HG03066 (cell line): Measurements from ENCODE around the gene FOSB.

Source experiments
- ATAC-seq: cut with Tn5 transposase; IDR thresholded peaks from one replicate; pipeline ENCODE4 v1.9.1; 2021; ENCODE audit warnings: low read depth; ENCODE audit not compliant: unreplicated experiment

Gene FOSB

DNA sequence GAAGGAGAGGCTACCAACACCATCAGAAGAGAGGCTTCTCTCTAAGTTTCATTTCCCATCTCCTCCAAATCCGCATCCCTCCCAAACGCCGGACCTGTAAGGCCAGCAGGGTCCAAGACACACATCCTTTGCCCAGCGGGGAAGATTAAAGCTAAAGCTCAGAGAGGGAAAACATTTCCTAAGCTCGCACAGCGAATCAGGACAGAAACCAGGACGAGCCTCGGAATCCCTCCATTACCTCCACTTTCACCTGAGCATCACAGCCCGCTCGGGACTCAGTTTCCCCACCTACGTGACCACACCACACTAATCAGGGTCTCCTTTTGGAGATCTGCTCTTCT lies 711 bp upstream of the FOSB start:
- ATAC-seq: no peak

DNA sequence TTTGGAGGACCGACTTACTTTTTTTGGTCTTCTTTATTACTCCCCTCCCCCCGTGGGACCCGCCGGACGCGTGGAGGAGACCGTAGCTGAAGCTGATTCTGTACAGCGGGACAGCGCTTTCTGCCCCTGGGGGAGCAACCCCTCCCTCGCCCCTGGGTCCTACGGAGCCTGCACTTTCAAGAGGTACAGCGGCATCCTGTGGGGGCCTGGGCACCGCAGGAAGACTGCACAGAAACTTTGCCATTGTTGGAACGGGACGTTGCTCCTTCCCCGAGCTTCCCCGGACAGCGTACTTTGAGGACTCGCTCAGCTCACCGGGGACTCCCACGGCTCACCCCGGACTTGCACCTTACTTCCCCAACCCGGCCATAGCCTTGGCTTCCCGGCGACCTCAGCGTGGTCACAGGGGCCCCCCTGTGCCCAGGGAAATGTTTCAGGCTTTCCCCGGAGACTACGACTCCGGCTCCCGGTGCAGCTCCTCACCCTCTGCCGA lies 409 bp downstream of the FOSB start:
- ATAC-seq: no peak

DNA sequence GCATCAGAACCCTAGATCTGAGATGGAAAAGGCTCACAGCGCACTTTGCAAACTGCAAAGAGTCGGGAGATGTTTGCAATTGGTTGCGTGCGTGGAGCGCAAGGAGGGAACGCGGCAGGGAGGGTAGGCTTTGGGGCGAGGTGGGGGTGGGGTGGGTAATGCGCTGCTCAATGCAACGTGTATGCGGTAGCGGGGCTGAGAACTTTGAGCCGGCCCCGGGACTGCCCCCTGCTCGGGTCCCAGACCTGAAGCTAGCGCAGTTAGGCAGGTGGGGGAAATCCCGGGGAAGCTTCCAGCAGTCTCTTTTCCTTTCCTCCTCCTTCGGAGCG lies 971 bp downstream of the FOSB start:
- ATAC-seq: peak; percentile 16

DNA sequence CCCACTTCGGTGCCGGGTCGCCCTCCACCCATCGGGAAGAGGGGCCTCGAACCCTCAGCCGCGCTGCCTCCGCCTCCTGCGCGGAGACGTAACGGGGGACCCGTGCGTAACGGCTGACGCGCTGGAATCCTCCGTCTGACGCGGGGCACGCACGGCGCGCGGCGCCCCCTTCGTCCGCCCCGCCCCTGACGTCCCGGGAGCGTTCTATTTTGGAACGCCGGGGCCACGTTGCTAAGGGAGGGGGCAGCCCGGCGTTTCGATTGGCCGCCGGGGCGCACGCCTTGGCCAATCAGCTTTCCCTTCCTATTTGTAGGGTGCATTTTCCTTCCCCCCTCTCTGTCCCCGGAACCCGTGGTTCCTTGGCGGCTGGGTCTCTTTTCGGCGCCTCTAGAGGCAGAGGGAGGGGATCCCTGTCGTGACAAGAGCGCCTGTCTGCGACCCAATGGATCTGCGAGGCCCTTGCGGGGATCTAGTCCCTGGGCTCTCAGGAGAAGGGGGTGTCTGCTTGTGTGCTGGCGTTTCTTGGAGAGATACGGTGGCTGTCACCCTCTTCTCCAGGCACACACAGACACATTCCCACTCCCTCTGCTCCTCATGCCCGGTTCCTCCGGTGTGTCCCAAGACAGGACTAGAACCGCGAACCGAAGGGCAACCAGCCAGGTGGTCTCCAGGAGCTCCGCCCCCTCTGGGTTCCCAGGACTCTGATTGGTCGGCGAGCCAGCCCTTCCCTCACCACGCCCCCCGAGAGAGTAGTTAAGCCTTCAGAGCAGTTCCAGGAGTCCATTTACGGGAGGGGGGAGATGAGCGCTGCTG lies 1.5 kb downstream of the FOSB start:
- peak; percentile 51 for ATAC-seq

DNA sequence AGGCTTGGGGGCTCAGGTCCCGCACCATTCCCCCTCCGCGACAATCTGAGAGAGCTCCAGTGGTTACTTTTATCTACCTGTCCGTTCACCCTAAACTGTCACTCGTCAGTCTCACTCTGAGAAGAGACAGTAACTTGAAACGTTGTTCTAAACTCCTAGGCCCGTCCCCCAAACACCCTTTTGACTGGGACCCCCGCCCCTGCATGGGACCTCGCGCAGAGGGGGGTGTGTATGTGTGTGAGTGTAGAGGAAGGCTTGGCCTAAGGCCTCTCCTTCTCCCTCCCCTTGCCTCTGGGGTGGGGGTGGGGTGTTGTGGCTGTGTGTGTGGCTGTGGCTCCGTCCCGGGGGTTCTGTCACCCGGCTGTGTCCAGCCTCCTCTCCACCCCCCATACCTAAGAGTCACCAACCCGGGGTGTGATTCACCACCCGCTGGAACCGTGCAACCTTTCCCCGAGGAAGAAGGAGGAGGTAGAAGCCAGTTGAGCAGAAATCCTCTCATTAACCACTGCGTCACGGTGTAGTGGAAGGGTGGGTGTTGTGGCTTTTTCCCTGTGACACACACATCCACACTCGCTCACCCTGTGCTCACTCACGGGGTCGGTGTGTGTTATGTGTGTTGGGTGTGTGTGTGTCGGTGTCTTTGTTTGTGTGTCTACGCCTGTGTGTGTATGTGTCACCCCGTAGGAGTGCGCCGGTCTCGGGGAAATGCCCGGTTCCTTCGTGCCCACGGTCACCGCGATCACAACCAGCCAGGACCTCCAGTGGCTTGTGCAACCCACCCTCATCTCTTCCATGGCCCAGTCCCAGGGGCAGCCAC lies 2.4 kb downstream of the FOSB start:
- ATAC-seq: no peak

DNA sequence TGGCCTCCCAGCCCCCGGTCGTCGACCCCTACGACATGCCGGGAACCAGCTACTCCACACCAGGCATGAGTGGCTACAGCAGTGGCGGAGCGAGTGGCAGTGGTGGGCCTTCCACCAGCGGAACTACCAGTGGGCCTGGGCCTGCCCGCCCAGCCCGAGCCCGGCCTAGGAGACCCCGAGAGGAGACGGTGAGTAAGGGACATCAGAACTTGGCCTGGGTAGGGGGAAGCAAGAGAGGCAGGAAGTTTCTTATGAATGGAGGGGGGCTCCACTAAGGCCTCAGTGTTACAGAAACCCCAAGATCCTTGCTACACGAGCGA lies 2.9 kb downstream of the FOSB start:
- no peak for ATAC-seq

DNA sequence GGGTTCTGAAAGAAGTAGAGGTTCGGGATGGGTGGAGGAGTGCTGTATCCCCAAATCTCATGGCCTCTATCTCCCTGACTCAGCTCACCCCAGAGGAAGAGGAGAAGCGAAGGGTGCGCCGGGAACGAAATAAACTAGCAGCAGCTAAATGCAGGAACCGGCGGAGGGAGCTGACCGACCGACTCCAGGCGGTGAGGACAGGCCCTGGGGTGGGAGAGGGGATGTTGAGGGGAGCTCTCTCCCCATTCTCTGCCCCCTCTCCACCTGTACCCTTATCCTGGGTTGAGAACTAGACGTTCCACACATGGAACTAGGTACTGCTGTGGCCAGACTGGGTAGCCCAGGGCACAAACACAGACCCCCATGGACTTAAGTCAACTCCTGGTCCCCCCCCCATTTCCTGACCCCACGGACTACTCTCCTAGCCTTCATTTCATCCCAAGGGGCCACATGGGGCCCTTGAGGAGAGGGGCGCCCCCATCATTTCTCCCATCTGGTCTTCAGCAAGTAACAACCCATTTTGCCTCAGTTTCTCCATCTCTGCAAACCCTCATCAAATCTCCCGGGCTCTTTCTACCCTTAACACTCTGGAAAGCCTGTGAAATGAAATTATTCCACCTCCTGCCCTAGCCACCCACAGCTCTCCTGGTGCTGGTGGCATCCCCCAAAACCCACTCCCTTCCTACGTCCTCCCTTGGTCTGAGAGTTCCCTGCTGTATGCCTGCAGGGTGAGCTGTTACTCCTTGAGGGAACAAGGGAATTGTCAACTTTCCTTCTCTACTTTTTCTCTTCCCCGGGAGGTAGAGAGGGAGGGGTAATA lies 3.5 kb downstream of the FOSB start:
- no peak for ATAC-seq

DNA sequence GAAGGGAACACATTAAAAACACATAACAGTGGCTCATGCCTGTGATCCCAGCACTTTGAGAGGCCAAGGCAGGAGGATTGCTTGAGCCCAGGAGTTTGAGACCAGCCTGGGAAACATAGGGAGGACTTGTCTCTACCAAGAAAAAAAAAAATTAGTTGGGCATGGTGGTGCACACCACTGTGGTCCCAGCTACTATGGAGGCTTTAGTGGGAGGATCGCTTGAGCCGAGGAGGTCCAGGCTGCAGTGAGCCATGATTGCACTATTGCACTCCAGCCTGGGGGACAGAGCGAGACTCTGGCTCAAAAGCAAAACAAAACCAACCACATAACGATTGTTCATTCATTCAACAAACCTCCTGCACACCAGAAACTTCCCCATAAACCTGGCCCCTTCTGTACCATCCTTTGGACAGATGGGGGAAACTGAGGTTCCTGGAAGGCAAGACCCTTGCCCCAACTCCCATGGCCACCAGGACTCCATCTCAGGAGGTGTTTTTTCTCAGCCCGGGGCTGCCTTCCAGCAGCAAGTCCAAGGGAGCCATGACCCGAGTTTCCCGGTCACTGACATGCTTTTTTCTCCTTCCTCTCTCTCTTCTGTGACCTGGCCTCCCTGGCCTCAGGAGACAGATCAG lies 4.3 kb downstream of the FOSB start:
- no peak for ATAC-seq

DNA sequence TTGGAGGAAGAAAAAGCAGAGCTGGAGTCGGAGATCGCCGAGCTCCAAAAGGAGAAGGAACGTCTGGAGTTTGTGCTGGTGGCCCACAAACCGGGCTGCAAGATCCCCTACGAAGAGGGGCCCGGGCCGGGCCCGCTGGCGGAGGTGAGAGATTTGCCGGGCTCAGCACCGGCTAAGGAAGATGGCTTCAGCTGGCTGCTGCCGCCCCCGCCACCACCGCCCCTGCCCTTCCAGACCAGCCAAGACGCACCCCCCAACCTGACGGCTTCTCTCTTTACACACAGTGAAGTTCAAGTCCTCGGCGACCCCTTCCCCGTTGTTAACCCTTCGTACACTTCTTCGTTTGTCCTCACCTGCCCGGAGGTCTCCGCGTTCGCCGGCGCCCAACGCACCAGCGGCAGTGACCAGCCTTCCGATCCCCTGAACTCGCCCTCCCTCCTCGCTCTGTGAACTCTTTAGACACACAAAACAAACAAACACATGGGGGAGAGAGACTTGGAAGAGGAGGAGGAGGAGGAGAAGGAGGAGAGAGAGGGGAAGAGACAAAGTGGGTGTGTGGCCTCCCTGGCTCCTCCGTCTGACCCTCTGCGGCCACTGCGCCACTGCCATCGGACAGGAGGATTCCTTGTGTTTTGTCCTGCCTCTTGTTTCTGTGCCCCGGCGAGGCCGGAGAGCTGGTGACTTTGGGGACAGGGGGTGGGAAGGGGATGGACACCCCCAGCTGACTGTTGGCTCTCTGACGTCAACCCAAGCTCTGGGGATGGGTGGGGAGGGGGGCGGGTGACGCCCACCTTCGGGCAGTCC lies 5.0 kb downstream of the FOSB start:
- ATAC-seq: no peak

DNA sequence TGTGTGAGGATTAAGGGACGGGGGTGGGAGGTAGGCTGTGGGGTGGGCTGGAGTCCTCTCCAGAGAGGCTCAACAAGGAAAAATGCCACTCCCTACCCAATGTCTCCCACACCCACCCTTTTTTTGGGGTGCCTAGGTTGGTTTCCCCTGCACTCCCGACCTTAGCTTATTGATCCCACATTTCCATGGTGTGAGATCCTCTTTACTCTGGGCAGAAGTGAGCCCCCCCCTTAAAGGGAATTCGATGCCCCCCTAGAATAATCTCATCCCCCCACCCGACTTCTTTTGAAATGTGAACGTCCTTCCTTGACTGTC lies 5.5 kb downstream of the FOSB start:
- no peak for ATAC-seq

DNA sequence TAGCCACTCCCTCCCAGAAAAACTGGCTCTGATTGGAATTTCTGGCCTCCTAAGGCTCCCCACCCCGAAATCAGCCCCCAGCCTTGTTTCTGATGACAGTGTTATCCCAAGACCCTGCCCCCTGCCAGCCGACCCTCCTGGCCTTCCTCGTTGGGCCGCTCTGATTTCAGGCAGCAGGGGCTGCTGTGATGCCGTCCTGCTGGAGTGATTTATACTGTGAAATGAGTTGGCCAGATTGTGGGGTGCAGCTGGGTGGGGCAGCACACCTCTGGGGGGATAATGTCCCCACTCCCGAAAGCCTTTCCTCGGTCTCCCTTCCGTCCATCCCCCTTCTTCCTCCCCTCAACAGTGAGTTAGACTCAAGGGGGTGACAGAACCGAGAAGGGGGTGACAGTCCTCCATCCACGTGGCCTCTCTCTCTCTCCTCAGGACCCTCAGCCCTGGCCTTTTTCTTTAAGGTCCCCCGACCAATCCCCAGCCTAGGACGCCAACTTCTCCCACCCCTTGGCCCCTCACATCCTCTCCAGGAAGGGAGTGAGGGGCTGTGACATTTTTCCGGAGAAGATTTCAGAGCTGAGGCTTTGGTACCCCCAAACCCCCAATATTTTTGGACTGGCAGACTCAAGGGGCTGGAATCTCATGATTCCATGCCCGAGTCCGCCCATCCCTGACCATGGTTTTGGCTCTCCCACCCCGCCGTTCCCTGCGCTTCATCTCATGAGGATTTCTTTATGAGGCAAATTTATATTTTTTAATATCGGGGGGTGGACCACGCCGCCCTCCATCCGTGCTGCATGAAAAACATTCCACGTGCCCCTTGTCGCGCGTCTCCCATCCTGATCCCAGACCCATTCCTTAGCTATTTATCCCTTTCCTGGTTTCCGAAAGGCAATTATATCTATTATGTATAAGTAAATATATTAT lies 6.1 kb downstream of the FOSB start:
- no peak for ATAC-seq

DNA sequence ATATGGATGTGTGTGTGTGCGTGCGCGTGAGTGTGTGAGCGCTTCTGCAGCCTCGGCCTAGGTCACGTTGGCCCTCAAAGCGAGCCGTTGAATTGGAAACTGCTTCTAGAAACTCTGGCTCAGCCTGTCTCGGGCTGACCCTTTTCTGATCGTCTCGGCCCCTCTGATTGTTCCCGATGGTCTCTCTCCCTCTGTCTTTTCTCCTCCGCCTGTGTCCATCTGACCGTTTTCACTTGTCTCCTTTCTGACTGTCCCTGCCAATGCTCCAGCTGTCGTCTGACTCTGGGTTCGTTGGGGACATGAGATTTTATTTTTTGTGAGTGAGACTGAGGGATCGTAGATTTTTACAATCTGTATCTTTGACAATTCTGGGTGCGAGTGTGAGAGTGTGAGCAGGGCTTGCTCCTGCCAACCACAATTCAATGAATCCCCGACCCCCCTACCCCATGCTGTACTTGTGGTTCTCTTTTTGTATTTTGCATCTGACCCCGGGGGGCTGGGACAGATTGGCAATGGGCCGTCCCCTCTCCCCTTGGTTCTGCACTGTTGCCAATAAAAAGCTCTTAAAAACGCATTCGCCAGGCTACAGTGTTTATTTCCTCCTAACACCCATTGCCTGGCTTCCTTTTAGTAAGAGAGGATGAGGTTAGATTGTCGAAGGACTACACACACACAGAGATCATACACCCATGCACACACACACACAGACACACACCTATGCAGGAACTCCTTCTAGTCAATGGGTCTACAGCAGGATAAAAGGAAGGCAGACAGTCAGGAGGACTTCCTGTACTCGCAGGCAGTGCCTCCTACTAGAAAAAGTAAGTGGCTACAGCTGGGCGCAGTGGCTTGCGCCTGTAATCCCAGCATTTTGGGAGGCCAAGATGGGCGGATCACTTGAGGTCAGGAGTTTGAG lies 7.1 kb downstream of the FOSB start:
- no peak for ATAC-seq

DNA sequence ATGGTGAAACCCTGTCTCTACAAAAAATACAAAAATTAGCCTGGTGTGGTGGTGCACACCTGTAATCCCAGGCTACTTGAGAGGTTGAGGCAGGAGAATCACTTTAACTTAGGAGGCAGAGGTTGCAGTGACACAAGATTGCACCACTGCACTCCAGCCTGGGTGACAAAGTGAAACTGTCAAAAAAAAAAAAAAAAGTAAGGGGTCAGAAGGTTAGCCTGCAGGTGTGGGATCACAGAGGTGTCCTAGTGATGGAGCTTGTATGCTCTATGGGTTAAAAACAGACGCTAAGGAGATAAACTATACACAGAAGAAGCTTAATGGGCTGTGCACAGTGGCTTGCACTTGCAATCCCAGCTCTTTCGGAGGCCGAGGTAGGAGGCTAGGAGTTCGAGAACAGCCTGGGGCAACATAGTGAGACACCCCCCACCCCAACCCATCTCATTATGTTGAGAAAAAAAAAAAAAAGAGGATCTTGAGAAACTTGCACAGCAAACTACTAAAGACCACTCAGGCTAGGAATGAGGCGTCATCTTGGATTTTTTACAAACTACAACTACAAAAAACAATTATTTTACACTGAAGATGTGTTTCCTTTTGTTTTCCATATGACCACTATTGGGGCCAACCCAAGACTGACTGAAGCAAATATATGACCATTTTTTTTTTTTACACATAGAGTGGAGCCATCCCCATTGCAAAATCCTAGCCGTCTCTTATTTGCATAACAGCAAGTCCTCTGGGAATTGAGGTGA lies 7.9 kb downstream of the FOSB start:
- ATAC-seq: no peak

DNA sequence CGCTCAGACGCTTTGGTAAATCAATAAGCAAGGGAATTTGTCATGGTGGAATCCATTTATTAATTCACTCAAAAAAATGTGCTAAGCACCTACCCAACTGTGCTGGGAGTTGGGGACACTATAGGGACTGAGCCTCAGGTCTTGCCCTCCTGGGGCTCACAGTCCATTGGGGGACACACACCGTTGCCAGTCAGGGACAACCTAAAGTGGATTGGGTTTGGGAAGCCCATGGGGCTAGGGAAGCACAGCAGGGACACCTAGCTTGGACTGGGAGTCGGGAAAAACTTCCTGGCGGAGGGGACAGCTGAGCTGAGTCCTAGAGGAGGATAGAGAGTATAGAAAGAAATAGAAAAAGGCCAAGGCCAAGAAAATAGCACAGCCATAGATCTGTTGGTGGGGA lies 8.5 kb downstream of the FOSB start:
- ATAC-seq: no peak

DNA sequence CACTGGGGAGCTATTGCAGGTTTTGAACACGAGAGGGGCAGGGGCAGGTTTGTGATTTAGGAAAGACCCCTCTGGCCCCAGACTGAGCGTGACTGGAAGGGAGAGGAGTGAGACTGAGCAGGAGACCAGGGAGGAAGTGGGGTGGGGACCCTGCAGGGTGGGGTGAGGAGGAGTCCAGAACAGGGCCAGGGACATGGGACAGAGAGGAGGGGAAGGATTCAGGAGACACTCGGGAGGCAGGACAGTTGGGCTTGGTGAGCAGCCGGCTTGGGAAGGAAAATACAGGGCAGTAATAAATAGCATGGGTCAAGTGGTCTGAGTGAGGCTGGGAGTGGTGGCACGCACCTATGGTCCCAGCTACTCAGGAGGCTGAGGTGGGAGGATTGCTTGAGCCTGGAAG lies 9.4 kb downstream of the FOSB start:
- no peak for ATAC-seq

DNA sequence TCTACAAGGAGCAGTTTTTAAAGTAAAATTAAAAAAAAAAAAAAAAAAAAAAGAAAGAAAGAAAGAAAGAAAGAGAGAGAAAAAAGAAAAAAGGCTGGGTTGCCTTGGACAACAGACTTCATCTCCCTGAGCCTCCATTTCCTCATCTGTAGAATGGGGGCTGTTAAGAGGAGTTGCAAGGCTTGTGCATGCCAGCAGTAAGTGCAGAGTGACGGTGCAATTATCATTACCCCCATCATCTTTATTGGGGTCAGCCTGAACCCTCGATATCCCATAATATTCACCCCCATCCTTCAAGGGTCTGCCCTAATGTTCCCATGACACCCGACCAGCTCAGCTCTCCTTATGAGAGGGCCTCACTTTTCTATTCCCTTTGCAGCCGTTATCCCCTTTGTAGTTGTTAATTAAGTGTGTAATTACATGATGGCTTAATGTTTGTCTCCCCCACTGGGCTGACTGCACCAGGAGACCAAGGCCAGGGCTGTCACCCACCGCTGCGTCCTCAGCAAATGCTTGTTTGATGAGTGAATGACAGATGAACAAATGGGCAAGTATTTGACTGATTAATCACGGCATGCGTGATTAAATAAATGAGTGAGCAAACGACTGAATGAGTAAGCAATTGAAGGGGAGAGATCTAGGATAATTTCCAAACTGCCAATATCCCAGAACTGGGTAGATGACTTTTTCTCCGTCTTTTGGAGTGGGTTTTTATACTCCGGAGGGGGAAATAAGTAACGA lies 10.1 kb downstream of the FOSB start:
- ATAC-seq: no peak
